H7 (cell line): ENCODE data around the gene PIGQ. TPM values are rescaled to one million over a fixed set of nuclear protein-coding genes. Genes with fewer than 3 reads are reported as not detected.
A peak's percentile ranks its signal among the peaks of the same experiment; 100 is the strongest.

Source experiments
- DNase-seq: peaks from one replicate; pipeline ENCODE4 v3.0.0; 2012
- H3K27me3 ChIP-seq: 2 replicates; pipeline ENCODE4 v1.6.0; 2011; ENCODE audit warnings: mild to moderate bottlenecking, low read length; ENCODE audit not compliant: control insufficient read depth, insufficient read depth
- H3K36me3 ChIP-seq: replicated peaks from 2 replicates; pipeline ENCODE4 v1.5.1; 2011; ENCODE audit warnings: low read length; ENCODE audit not compliant: control insufficient read depth, insufficient read depth
- H3K4me3 ChIP-seq: 2 replicates; pipeline ENCODE4 v1.5.1; 2011; ENCODE audit warnings: low read depth, mild to moderate bottlenecking, control low read depth, low read length, moderate library complexity; ENCODE audit not compliant: insufficient read depth
- total RNA-seq: library from RNA; depleted of rRNA; stranded (reverse); fragments of >200 nt; shearing (Covaris generic); gene quantifications from 2 replicates; pipeline ENCODE4 v1.2.3, GENCODE V29; 2014

Gene PIGQ
- total RNA-seq, 1 experiment from 2014 or later = 44.6 TPM

- no peak overlapping the region for H3K4me3 ChIP-seq
- H3K36me3 ChIP-seq = no peaks in the 10 kb centered on the region
- peak; percentile 72 for DNase-seq
- peaks cover 26% of the 10 kb centered on the region for H3K27me3 ChIP-seq
These were observed 12.1 kb upstream of the PIGQ start for GRCh38 chr16:557463-558297.

GRCh38 chr16:558298-559020, 11.3 kb upstream of the PIGQ start:
- H3K36me3 ChIP-seq = no peaks in the 10 kb centered on the region
- peaks cover 26% of the 10 kb centered on the region for H3K27me3 ChIP-seq
- H3K4me3 ChIP-seq = no peak overlapping the region
- peak; percentile 75 for DNase-seq

GRCh38 chr16:559021-559380, 10.8 kb upstream of the PIGQ start:
- Histone ChIP-seq H3K27me3 (peaks cover 26% of the 10 kb centered on the region), H3K4me3 (no peak overlapping the region), H3K36me3 (no peaks in the 10 kb centered on the region)
- DNase-seq = no peak

- DNase-seq = peak; percentile 92
- Histone ChIP-seq H3K4me3 (peak overlapping the region; percentile 28; the same call in 1 of the 2 replicates), H3K36me3 (no peaks in the 10 kb centered on the region), H3K27me3 (peaks cover 26% of the 10 kb centered on the region)
These were observed 10.2 kb upstream of the PIGQ start for GRCh38 chr16:559411-560203.

GRCh38 chr16:560204-560700, 9.5 kb upstream of the PIGQ start, which contains the start of gene PRR35:
PRR35 (plus strand) TSS chr16:560394; CDS start chr16:563295, 2,901 bp downstream.
- peak; percentile 88 for DNase-seq
- Histone ChIP-seq H3K36me3 (no peaks in the 10 kb centered on the region), H3K4me3 (peak within 1 kb of the TSS; percentile 29), H3K27me3 (peaks cover 26% of the 10 kb centered on the region)

GRCh38 chr16:560701-561412, 8.9 kb upstream of the PIGQ start:
- Histone ChIP-seq H3K27me3 (peaks cover 26% of the 10 kb centered on the region), H3K36me3 (no peaks in the 10 kb centered on the region), H3K4me3 (no peak overlapping the region)
- peak; percentile 94 for DNase-seq

GRCh38 chr16:561413-561794, 8.4 kb upstream of the PIGQ start:
- H3K27me3 ChIP-seq = peaks cover 26% of the 10 kb centered on the region
- H3K4me3 ChIP-seq = no peak overlapping the region
- no peak for DNase-seq
- H3K36me3 ChIP-seq = no peaks in the 10 kb centered on the region

- Histone ChIP-seq H3K27me3 (peaks cover 26% of the 10 kb centered on the region), H3K36me3 (no peaks in the 10 kb centered on the region)
These were observed 7.5 kb upstream of the PIGQ start for GRCh38 chr16:561957-562938.

GRCh38 chr16:563072-563644, 6.6 kb upstream of the PIGQ start:
- no peak overlapping the region for H3K4me3 ChIP-seq
- H3K27me3 ChIP-seq = peaks cover 26% of the 10 kb centered on the region
- DNase-seq = peak; percentile 76
- H3K36me3 ChIP-seq = no peaks in the 10 kb centered on the region

More at GRCh38 chr16:561957-562938, 7.5 kb upstream of the PIGQ start:
- H3K4me3 ChIP-seq = no peak overlapping the region
- DNase-seq = peak; percentile 76

- DNase-seq = peak; percentile 79
- H3K27me3 ChIP-seq = peaks cover 14% of the 10 kb centered on the region
- no peak overlapping the region for H3K4me3 ChIP-seq
- H3K36me3 ChIP-seq = no peaks in the 10 kb centered on the region
These were observed 4.9 kb upstream of the PIGQ start for GRCh38 chr16:564690-565418.

- peaks cover 10% of the 10 kb centered on the region for H3K27me3 ChIP-seq
- no peaks in the 10 kb centered on the region for H3K36me3 ChIP-seq
- peak; percentile 82 for DNase-seq
- no peak overlapping the region for H3K4me3 ChIP-seq
These were observed 4.1 kb upstream of the PIGQ start for GRCh38 chr16:565419-566330.
